GM21576 (cell line): Measurements from ENCODE around the gene CDC27.
"Not testable (repeated sequence)": the region's sequence is repeated elsewhere in the genome, so short reads cannot be mapped to it uniquely, and the experiment has no call there.

ENCODE experiments used
- ATAC-seq: cut with Tn5 transposase; IDR thresholded peaks from one replicate; pipeline ENCODE4 v1.9.1; 2021; ENCODE audit warnings: mild to moderate bottlenecking, moderate library complexity; ENCODE audit not compliant: unreplicated experiment

CDC27 gene

DNA sequence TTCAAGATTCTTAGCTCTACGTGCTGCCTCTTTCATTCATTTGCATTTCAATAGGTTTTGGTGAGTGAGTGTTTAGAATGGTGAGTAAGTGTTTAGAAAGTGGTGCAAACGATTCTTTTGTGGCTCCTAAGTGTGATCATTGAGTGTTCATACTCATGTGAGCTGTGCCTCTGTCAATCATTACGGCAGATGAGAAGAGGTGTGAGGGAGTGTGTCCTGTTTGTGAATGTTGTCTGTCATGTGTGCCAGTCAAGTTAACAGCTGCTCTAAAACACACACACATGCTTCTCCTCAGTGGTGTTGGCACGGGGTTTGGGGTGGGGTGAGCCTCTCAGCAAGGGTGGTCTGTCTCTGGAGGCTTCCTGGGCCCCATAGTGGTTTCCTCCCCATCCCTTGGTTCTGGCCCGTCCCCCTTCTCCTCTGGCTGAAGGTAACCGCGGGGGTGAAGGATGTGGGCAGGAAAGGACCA lies 31.5 kb upstream of the CDC27 start:
- no peak for ATAC-seq

DNA sequence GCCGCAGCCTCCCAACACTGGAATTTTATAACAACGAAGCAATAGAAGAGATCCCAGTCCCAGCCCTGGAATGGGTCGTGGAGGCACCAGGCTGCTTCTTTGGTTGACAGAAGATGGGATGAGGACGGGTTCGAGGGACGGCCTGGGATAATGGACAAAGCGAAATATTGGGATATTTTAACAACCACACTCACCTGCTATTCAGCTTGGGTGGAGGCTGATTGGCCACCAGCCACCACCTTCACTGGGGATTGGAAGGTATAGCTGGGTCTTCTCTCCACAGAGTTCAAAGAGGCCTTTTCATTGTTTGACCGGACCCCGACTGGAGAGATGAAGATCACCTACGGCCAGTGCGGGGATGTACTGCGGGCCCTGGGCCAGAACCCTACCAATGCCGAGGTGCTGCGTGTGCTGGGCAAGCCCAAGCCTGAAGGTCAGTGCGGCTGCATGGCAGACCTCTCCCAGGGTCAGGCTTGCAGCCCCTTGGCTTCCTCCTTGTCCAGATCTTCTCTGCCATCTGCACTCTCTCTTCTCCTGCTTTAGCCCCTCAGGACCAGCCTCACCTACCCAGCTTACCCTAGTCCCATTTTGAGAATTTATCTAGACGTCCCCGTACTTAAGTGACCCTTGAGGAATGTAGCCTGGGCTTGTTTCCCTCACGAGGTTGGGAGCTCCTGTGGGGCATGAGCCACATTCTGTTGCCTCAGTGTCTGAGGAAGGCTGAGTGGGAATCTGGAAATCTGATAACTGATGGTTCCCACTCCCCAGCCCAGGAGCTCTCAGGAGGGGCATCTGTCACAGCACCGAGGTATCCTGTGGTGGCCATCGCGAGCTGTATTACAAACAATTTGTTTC lies 30.8 kb upstream of the CDC27 start:
- ATAC-seq: no peak

DNA sequence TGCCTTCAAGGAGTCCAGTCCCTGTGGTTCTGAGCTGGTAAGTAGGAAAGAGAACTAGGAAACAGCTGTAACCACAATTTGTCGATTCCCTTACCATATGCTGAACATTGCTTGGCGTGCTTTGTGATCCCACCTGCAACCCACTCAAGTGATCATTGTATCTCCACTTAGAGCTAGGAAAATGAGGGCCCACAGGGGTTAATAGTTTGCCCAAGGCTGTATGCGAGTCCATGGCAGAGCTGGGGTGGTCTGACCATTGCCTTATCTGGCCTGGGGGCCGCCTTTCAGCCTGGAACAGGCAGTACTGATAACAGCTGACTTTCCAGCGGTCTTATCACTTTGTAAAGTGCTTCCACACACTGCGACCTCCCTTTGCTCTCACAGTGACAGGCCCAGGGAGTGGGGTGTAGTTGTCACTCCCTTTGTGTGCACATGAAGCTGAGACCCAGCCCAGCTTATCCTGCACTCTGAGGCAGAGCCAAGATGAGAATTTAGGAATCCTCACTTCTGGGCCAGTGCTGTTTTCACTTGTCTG lies 29.9 kb upstream of the CDC27 start:
- no peak for ATAC-seq

DNA sequence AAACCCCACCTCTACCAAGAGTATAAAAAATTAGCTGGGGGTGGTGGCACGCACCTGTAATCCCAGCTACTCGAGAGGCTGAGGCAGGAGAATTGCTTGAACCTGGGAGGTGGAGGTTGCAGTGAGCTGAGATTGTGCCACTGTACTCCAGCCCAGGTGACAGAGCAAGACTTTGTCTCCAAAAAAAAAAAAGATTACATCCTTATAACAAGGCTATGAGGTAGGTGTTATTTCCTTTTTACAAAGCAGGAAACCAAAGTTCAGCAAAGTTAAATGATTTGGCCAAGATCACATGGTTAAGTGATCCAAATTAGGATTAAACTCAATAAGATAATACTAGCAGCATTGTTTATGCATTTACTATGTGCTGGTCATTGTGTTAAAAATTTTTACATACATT lies 28.2 kb upstream of the CDC27 start:
- not testable (repeated sequence) for ATAC-seq

DNA sequence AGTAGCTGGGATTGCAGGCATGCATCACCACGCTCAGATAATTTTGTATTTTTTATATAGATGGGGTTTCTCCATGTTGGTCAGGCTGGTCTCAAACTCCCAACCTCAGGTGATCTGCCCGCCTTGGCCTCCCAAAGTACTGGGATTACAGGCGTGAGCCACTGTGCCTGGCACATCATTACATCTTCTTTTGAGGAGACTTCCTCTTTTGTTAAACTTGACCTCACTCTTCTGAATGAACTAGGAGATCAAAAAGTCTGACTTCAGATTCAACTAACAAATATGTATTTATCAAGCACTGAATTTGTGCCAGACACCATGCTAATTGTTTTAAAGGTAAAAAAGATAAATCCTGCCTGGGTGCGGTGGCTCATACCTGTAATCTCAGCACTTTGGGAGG lies 27.7 kb upstream of the CDC27 start:
- ATAC-seq: not testable (repeated sequence)

DNA sequence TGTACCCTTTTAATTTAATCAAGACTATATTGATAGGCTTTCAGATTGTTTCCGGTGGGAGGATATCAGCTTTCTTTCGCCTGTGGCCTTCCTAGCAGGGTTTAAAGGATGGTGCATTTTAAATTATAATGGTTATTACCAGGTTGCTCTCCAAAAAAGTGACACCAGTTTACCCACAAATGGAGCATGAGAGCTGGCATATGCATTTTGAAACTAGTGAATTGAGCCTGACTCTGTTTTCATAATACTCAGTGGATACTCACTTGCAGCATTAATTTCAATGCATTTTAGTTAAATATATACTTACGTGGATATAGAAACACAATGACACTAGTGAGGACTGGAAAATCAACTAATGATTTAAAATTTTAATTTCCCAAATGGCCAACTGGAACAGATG lies 25.8 kb upstream of the CDC27 start:
- no peak for ATAC-seq

DNA sequence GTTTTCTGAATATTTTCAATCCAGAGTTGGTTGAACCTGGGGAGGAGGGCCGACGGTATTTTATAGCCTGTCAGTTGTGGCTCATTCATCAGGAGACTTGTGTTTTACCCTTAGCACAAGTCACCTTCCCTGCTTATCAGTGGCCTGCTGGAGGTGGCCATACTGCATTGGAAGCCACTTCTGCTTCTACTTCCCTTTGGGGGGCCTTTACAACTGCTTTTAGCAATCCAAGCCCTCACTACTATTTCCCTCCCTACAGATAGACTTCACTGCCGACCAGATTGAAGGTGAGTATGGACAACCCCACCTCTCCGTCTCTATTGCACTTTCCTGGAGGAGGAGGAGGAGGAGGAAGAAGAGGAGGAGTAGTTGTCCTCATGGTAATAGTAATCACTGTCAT lies 24.4 kb upstream of the CDC27 start:
- no peak for ATAC-seq

DNA sequence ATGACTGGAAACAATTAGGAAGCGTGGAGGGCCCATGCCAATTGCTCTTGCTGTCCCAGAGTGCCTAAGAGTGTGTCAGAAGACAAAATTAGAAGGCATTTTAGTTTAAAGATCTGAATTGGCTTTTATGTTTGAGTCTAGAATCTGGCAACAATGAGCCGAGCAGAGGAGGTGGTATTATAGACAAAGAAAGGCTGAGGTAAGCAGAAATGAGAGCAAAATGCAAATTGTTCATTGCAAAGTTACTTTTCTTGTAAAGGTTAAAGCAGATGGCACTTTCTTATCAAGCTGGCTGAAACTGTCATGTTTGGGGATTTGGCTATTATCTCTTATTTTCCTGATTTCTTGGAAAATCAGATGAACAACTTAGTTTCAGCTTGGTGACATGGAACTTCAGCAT lies 23.4 kb upstream of the CDC27 start:
- no peak for ATAC-seq

DNA sequence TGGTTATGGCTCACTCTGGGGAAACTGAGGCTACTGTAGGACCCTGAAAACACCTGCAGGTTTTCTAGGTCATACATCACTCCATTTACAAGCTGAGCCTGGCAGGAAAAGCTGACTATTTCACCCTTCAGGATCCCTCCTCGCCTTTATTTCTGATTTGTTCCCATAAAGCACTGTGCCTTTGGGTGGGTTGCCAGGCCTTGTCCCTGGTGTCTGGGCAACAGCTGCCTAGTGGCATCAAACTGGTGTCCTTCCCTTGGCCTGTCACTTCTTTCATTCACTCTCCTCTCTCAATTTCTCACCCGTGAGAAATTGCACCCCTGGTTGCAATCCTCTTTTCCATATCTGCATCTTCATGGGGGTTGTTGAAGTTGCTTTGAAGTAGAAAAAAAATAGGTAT lies 21.7 kb upstream of the CDC27 start:
- no peak for ATAC-seq

DNA sequence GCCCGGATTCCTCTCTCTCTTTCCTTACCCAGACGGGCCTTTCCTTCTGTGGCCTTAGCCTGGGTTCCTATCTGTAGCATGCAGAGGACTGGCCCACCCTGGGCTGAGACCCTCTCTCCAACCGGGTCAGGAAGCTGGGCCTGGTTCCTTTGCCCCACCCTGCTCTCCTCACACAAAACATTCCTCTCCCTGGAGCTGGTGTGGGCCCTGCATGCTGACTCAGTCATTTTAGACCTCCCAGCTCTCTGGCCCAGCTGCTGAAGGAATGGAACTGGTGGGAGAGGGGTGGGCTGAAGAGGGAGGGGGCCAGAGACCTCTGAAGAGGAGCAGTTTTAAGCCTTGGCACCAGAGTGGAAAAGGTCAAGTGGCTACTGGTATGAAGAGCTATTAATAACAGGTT lies 21.0 kb upstream of the CDC27 start:
- no peak for ATAC-seq

DNA sequence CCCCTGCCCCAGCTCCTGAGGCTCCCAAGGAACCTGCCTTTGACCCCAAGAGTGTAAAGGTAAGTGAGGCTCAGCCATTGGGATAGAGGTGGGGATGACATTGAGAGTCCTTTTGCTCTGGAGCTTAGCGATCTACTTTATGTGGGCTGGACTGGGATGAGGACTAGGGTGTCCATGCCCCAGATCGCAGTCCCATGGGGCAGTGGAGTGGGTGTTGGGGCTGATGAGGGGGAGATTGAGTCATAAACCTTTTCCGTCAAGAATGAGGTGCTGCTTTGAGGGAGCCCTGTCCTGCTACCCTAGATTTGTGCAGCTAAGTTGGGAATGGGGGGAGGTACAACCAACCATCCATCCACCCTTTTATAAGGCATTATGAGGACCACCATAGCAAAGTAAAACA lies 20.4 kb upstream of the CDC27 start:
- ATAC-seq: no peak

DNA sequence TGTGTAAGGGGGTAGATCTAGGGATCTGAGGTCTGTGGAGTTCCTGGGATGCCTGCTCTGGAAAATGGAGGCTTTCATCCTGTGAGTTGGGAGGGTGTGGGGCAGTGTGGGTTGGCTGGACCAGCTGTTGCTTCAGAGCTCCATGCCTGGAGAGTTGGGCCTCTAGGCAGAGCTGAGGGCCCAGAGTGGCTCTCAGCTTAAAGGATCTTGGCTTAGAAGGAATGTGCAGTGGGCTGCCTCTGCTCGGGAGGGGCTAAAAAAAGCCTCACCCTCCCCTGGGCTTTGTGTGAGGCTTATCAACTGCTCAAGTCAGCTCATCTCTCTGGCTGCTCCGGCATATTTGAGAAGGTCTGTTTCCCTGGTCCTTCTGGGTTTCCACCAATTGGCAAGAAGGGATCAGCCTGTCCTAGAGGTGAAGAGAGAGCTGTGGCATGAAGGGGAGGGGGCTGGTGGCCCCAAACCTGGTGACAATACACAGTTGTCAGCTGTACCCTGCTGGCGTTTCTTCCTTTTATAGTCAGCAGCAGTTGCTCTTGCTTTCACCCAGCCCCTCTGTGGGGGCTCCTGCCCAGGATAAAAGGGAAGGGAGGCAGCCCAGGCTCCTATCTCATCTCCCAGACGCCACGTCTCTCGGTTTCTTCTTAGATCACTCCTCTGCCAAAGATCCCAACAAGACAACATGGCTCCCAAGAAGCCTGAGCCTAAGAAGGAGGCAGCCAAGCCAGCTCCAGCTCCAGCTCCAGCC lies 19.8 kb upstream of the CDC27 start, which contains the start of gene MYL4:
MYL4 (plus strand) TSS at position 605 of the 745 bp plus-strand sequence; CDS start at position 680, 75 bp downstream.
- no peak for ATAC-seq

DNA sequence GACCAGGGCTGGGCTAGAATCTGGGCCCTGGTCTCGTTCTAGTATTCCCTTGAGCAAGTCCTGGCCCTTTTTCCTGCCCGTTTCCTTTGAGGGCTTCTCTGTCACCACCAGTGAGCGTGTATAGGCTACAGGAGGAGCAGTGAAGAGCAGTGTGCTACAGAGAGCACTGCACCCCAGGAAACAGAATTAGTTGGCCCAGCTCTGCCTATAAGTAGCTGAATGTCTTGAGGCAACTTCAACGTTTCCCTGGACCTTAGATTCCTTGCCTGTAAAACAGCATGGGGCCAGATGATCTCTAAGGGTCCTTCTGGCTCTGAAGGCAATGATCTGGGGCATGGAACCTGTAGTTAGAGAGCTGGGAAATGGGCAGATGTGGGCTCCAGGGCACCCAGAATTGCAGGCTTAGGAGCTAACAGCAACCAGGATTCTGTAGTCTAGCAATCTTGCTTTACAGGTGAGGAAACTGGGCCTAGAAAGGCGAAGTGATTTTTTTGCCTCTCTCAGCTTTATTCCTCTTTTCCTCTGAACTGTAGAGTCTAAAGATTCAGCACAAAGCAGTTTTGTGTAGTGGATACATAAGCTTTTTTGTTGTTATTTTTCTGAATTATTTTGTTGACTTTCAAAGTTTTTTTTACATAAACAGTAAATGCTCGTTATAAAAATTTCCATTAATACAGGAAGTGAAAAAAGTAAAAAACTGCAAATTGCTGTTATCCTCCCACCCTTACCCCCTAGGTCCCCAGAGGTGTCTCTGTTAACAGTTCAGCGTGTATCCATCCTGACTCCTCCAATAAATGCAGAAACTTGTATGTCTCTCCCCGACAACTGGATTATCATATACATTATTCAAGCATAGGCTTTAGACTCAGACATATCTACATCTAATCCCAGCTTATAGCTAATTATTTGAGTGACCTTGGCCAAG lies 18.3 kb upstream of the CDC27 start:
- ATAC-seq: no peak

DNA sequence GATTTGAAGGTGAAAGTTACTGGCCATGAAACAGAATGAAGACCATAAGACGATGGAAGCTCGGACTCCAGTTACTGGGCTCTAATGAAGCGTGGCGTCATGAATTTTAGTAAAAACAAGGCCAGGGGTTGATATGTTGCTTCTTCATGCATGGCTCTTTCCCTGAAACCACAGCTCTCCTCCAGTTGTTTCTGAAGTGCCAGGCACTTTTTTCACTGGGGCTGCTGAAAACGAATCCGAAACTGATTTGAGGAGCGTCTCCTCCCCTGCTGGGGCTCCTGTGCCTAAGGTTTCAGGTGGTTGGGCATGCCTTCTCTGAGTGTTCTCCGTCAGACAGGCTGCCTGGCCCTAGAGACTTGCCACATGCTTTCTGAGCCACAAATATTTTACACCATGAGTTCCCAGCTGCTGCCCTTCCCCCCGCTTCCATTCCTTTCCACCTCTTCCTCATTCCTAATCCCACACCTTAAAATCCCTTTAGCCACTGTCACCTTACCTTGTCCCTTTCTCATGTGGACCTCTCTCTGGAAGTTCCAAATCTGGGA lies 16.4 kb upstream of the CDC27 start:
- peak; percentile 47 for ATAC-seq

DNA sequence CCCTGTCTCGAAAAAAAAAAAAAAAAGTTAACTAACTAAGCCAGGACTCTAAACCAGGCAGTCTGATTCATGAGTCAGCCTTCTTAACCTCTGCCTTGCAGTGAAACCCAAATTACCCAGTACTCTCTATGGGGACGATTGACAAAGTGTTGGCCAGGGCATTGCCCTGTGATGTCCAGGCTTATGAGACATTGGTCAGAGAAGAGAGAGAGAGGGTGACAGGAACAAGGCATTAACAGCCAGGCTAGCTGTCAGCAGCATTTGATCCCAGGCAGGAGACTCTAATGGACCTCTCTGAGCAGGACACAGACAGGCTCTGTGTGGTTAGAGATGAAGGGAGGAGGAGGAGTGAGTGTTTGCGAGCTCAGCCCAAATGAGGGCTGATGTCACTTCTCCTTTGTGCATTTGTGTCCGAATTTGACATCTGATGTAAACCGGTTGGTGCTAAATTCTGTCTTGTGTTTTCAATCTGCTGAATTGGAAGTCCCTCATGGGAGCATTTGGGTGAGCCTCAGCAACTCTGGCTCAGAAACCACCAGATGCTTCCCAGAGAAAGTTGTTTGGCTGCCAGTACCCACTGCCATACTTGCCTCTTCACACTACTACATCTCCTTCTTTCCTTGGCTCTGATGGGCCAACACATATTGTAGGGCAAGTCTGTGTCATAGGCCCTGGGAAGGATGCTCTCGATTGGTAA lies 15.8 kb upstream of the CDC27 start:
- ATAC-seq: peak; percentile 50

DNA sequence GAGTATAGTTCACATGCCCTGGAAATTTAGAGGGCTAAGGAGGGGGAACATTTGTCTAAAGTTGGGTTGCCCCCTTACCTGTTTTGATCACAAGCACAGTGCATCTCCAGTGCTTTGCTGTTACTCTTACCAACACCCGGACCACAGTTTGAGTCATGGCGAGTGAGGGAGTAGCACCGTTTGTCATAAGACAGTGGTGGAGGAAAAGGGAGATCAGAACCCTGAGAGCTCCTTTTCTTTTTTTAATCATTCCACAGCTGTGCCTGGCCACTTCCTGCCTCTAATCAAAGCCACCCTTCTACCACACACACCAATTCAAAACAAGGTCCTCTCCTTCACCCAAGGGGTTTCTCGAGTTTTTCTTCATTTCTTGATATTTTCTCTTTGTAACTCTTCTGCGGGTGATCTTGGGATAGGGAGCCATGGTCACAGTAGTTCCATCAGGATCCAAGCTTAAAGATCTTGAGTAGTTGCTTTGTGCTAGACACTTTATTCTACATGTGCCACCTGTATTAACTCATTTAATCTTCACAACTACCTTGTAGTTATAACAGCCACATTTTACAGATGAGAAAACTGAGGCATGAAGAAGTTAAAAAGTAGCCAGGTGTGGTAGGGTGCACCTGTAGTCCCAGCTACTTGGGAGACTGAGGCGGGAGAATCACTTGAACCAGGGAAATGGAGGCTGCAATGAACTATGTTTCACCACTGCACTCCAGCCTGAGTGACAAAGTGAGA lies 15.1 kb upstream of the CDC27 start:
- ATAC-seq: no peak

DNA sequence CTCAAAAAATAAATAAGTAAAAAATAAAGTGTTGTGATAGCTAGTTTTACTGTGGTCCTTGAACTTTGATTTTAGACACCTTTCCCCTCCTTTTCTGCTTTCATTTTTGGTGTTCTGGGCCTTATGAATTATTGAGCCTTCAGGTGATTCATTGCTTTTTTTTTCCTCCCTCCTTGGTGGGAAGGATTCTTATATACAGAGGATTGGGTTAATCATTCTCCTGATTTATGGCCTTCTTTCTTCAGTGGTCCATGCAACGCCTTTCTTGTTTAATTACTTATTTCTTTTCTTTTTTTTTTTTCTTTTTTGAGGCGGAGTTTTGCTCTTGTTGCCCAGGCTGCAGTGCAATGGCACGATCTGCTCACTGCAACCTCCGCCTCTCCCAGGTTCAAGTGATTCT lies 12.1 kb upstream of the CDC27 start:
- no peak for ATAC-seq

DNA sequence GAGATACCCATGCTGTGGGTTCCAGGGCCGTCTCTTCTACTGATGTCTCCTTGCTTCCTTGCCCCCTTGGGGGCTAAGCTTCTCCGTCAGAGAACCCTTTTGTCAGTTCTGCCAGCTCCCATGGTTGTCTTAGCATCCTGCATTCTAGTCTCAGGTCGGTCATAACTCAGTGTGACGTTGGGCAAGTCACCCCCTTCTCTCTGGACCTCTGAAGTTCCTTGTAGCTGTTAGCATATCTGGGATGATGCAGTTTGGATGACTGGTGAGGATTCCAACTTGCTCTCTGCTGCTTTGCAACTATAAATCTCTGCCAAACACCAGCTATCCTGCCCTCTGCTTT lies 11.2 kb upstream of the CDC27 start:
- no peak for ATAC-seq

DNA sequence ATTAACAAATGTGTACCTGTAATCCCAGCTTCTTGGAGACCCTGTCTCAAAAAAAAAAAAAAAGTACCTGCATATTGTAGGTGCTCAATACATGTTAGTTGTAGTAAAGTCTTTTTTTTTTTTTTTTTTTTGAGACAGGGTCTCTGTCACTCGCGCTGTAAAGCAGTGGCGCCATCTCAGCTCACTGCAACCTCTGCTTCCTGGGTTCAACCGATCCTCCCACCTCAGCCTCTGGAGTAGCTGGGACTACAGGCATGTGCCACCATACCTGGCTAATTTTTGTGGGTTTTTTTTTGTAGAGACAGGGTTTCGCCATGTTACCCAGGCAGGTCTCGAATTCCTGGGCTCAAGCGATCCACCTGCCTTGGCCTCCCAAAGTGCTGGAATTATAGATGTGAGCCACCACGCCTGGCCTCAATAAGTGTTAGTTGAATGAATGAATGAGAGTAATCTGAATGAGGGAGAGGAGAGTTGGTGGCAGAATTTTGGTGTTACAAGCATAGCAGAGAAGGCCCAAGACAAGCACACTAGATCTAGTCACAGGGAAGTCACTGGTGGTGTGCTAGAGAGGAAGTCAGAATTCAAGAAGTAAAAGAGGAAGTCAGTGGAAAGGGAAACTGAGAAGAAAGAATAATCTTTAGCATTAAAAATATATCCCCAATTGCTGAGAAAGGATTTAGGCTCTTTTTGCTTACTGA lies 10.7 kb upstream of the CDC27 start:
- no peak for ATAC-seq
